HG03460 (cell line): Measurements from ENCODE around the gene SH3D19.

Experiments used
- ATAC-seq: cut with Tn5 transposase; IDR thresholded peaks from one replicate; pipeline ENCODE4 v1.9.1; 2021; ENCODE audit not compliant: unreplicated experiment

The SH3D19 gene

GRCh38 chr4:151233600-151233999 lies 91.8 kb downstream of the SH3D19 start:
- no peak for ATAC-seq

- no peak for ATAC-seq
Measured at GRCh38 chr4:151231915-151232595, 93.3 kb downstream of the SH3D19 start.

- no peak for ATAC-seq
Measured at GRCh38 chr4:151228189-151229119, 97.0 kb downstream of the SH3D19 start.

- ATAC-seq, result no peak
Measured at GRCh38 chr4:151227731-151228130, 97.7 kb downstream of the SH3D19 start.

- ATAC-seq, result no peak
Measured at GRCh38 chr4:151227172-151227571, 98.2 kb downstream of the SH3D19 start.

- no peak for ATAC-seq
Measured at GRCh38 chr4:151226004-151226932, 99.1 kb downstream of the SH3D19 start.

- ATAC-seq, result no peak
Measured at GRCh38 chr4:151223465-151223864, 101.9 kb downstream of the SH3D19 start.

- ATAC-seq, result no peak
Measured at GRCh38 chr4:151219948-151220347, 105.5 kb downstream of the SH3D19 start.

- ATAC-seq, result no peak
Measured at GRCh38 chr4:151219091-151219490, 106.3 kb downstream of the SH3D19 start.

GRCh38 chr4:151218343-151218742 lies 107.1 kb downstream of the SH3D19 start:
- no peak for ATAC-seq

- ATAC-seq, result no peak
Measured at GRCh38 chr4:151217326-151217725, 108.1 kb downstream of the SH3D19 start.

- no peak for ATAC-seq
Measured at GRCh38 chr4:151215295-151215694, 110.1 kb downstream of the SH3D19 start.

GRCh38 chr4:151207868-151208267 lies 117.5 kb downstream of the SH3D19 start:
- no peak for ATAC-seq

- no peak for ATAC-seq
Measured at GRCh38 chr4:151207186-151207585, 118.2 kb downstream of the SH3D19 start.

- no peak for ATAC-seq
Measured at GRCh38 chr4:151206241-151207005, 119.0 kb downstream of the SH3D19 start.

GRCh38 chr4:151205722-151206121 lies 119.7 kb downstream of the SH3D19 start:
- ATAC-seq, result no peak

- no peak for ATAC-seq
Measured at GRCh38 chr4:151204925-151205524, 120.4 kb downstream of the SH3D19 start.

- ATAC-seq, result no peak
Measured at GRCh38 chr4:151202851-151203455, 122.5 kb downstream of the SH3D19 start.

- ATAC-seq, result no peak
Measured at GRCh38 chr4:151202381-151202780, 123.0 kb downstream of the SH3D19 start.
